KMS-11 (cell line): Measurements from ENCODE around the gene UBASH3A.

Source experiments
- H2AFZ ChIP-seq: fragments of 200-600 bp; sonication (generic); 2 replicates; pipeline ENCODE4 v1.6.1; 2016; ENCODE audit warnings: antibody characterized with exemption, mixed run types, low read depth
- H3K27ac ChIP-seq: fragments of 200-600 bp; sonication (generic); 2 replicates; pipeline ENCODE4 v1.6.1; 2016; ENCODE audit warnings: mild to moderate bottlenecking, mixed run types
- H3K27me3 ChIP-seq: fragments of 200-600 bp; sonication (generic); 2 replicates; pipeline ENCODE4 v1.6.1; 2017; ENCODE audit warnings: mild to moderate bottlenecking, low read depth, mixed run types, moderate library complexity; ENCODE audit not compliant: insufficient read depth
- H3K36me3 ChIP-seq: fragments of 200-600 bp; sonication (generic); 2 replicates; pipeline ENCODE4 v1.6.1; 2017; ENCODE audit warnings: mild to moderate bottlenecking, mixed run types; ENCODE audit not compliant: insufficient read depth
- H3K4me1 ChIP-seq: fragments of 200-600 bp; sonication (generic); 2 replicates; pipeline ENCODE4 v1.6.1; 2016; ENCODE audit warnings: mild to moderate bottlenecking, low read depth, mixed run types; ENCODE audit not compliant: poor library complexity, severe bottlenecking
- H3K4me2 ChIP-seq: fragments of 200-600 bp; sonication (generic); 2 replicates; pipeline ENCODE4 v1.7.0; 2016; ENCODE audit warnings: mild to moderate bottlenecking, mixed run types
- H3K4me3 ChIP-seq: fragments of 200-600 bp; sonication (generic); IDR thresholded peaks from 2 replicates; pipeline ENCODE4 v1.6.1; 2017; ENCODE audit warnings: low read depth, low read length, mixed read lengths; ENCODE audit not compliant: insufficient read depth
- H3K79me2 ChIP-seq: fragments of 200-600 bp; sonication (generic); 2 replicates; pipeline ENCODE4 v1.6.1; 2016; ENCODE audit warnings: low read depth, mixed run types; ENCODE audit not compliant: insufficient read depth
- H3K9ac ChIP-seq: fragments of 200-600 bp; sonication (generic); 2 replicates; pipeline ENCODE4 v1.6.1; 2016; ENCODE audit warnings: mild to moderate bottlenecking, mixed run types
- H4K20me1 ChIP-seq: fragments of 200-600 bp; sonication (generic); 2 replicates; pipeline ENCODE4 v1.6.1; 2016; ENCODE audit warnings: mild to moderate bottlenecking, mixed run types; ENCODE audit not compliant: insufficient read depth
- CTCF ChIP-seq: fragments of 200-600 bp; sonication (generic); conservative IDR thresholded peaks from 2 replicates; pipeline ENCODE4 v1.6.1; 2017; ENCODE audit warnings: low read depth, mild to moderate bottlenecking, antibody characterized with exemption, low read length, moderate library complexity, mixed read lengths

The UBASH3A gene

GRCh38 chr21:42377211-42377950 is 26.3 kb upstream of the UBASH3A start:
- no peaks in the 10 kb centered on the region for H4K20me1 ChIP-seq
- no peaks in the 10 kb centered on the region for H3K79me2 ChIP-seq
- H3K4me2 ChIP-seq = no peak overlapping the region
- peaks cover 66% of the 10 kb centered on the region for H3K27me3 ChIP-seq
- H3K36me3 ChIP-seq = no peaks in the 10 kb centered on the region
- no peaks in the 10 kb centered on the region for H3K4me1 ChIP-seq
- H3K4me3 ChIP-seq = no peak overlapping the region
- no peak overlapping the region for H3K27ac ChIP-seq
- no peak overlapping the region for H2AFZ ChIP-seq
- no peak for TF ChIP-seq CTCF
- no peak overlapping the region for H3K9ac ChIP-seq

GRCh38 chr21:42377951-42378340 is 25.8 kb upstream of the UBASH3A start:
- Histone ChIP-seq H3K79me2 (no peaks in the 10 kb centered on the region), H3K4me3 (no peak overlapping the region), H3K36me3 (no peaks in the 10 kb centered on the region), H3K4me2 (no peak overlapping the region), H3K9ac (no peak overlapping the region), H4K20me1 (no peaks in the 10 kb centered on the region), H3K27ac (no peak overlapping the region), H3K4me1 (no peaks in the 10 kb centered on the region), H3K27me3 (peaks cover 61% of the 10 kb centered on the region), H2AFZ (no peak overlapping the region)
- no peak for TF ChIP-seq CTCF

- H3K27me3 ChIP-seq = peaks cover 56% of the 10 kb centered on the region
- H3K79me2 ChIP-seq = no peaks in the 10 kb centered on the region
- H3K9ac ChIP-seq = no peak overlapping the region
- H4K20me1 ChIP-seq = no peaks in the 10 kb centered on the region
- no peak for TF ChIP-seq CTCF
- no peak overlapping the region for H3K4me2 ChIP-seq
- H3K36me3 ChIP-seq = no peaks in the 10 kb centered on the region
- H3K4me1 ChIP-seq = no peaks in the 10 kb centered on the region
- H3K27ac ChIP-seq = no peak overlapping the region
- no peak overlapping the region for H2AFZ ChIP-seq
- H3K4me3 ChIP-seq = no peak overlapping the region
Observed at GRCh38 chr21:42378418-42378817, 25.3 kb upstream of the UBASH3A start.

GRCh38 chr21:42379426-42380215 is 24.1 kb upstream of the UBASH3A start:
- Histone ChIP-seq H3K4me1 (no peaks in the 10 kb centered on the region), H3K4me3 (no peak overlapping the region), H3K4me2 (no peak overlapping the region), H3K9ac (no peak overlapping the region), H2AFZ (no peak overlapping the region), H3K79me2 (no peaks in the 10 kb centered on the region), H4K20me1 (no peaks in the 10 kb centered on the region), H3K27ac (no peak overlapping the region), H3K36me3 (no peaks in the 10 kb centered on the region), H3K27me3 (peaks cover 45% of the 10 kb centered on the region)
- TF ChIP-seq CTCF = no peak
